Fibroblast of mammary gland (primary cell): ENCODE data around the gene ST3GAL4.

ENCODE experiments used
- DNase-seq: peaks from one replicate; pipeline ENCODE4 v3.0.0-alpha.2; 2010; ENCODE audit warnings: low read depth
- H3K4me3 ChIP-seq: 2 replicates; pipeline ENCODE4 v1.5.1; 2011; ENCODE audit warnings: low read depth, mild to moderate bottlenecking, low read length, moderate library complexity; ENCODE audit not compliant: control insufficient read depth
- TF ChIP-seq, protein P1 (sequence below): conservative IDR thresholded peaks from 2 replicates; pipeline ENCODE4 v1.5.1; 2011; ENCODE audit warnings: low read depth, low read length, inconsistent platforms; ENCODE audit not compliant: control insufficient read depth, insufficient read depth

ST3GAL4 gene

DNA sequence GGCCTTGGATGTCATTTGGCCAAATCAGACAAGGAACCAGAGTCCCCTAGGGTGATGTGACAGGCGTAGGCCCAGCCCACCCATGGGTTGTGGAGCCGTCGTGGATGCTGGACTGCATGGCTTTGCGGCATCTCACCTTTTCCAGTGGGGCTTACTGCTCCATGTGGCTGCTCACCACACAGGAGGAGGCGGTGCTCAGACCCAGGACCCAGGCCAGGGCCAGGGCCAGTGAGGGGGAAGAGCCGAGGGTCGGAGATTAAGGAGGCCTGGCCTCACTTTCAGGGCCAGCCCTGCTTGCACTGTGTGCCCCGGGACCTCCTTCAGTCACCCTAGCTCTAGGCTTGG lies 105.6 kb downstream of the ST3GAL4 start:
- H3K4me3 ChIP-seq = no peak overlapping the region
- DNase-seq = no peak
- TF ChIP-seq, protein P1, sequence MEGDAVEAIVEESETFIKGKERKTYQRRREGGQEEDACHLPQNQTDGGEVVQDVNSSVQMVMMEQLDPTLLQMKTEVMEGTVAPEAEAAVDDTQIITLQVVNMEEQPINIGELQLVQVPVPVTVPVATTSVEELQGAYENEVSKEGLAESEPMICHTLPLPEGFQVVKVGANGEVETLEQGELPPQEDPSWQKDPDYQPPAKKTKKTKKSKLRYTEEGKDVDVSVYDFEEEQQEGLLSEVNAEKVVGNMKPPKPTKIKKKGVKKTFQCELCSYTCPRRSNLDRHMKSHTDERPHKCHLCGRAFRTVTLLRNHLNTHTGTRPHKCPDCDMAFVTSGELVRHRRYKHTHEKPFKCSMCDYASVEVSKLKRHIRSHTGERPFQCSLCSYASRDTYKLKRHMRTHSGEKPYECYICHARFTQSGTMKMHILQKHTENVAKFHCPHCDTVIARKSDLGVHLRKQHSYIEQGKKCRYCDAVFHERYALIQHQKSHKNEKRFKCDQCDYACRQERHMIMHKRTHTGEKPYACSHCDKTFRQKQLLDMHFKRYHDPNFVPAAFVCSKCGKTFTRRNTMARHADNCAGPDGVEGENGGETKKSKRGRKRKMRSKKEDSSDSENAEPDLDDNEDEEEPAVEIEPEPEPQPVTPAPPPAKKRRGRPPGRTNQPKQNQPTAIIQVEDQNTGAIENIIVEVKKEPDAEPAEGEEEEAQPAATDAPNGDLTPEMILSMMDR = no peak

DNA sequence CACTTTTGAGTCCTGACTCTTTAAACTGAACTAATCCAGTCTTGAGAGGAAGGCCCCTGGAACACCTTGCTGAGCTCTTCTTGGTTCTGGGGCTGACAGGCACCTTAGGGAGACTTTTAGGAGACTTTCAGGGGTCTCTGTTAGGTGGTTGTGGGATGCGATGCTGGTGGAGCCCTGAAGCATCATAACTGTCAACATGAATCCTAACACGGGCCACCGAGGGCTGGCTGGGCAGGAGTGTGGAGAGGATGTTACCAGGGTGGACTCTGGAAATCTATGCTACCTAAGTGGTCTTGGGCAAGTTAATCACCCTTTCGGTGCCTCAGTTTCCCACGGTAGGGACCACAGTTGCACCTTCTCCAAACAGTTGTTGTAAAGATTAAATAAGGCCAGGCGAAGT lies 106.5 kb downstream of the ST3GAL4 start:
- DNase-seq = no peak
- H3K4me3 ChIP-seq = no peak overlapping the region
- TF ChIP-seq, protein P1 = no peak

DNA sequence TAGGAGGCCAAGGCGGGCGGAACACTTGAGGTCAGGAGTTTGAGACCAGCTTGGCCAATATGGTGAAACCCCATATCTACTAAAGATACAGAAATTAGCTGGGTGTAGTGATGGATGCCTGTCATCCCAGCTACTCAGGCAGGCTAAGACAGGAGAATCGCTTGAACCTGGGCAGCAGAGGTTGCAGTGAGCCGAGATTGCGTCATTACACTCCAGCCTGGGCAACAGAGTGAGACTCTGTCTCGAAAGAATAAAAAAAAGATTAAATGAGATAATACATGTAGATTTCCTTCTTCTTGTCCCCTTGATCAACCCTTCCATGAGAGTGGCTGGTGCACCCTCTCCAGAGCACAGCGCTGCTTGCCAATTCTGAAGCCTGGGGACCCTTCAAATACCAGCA lies 106.9 kb downstream of the ST3GAL4 start:
- TF ChIP-seq, protein P1 = no peak

More for the DNA sequence above, 106.9 kb downstream of the ST3GAL4 start:
- no peak for DNase-seq
- H3K4me3 ChIP-seq = no peak overlapping the region
